Heart left ventricle (tissue), 16 donors: Measurements from ENCODE around the gene LRRC38. TPM values are rescaled to one million over a fixed set of nuclear protein-coding genes. Genes with fewer than 3 reads are reported as not detected.

Experiments
- ATAC-seq, 4 donors: fragments of 200-7000 bp; cut with Tn5 transposase; one replicate each; pipeline ENCODE4 v1.9.1; 2020 to 2022; ENCODE audit warnings: moderate library complexity in 4 of 4, mild to moderate bottlenecking in 3 of 4, moderate number of reproducible peaks in 1 of 4
- DNase-seq, 5 donors: peaks; one replicate each; pipeline ENCODE4 v3.0.0-alpha.2; 2020
- H3K27ac ChIP-seq, 12 donors: fragments of 200-600 bp; sonication (generic) in 4 of 12; one replicate each; pipeline versions ENCODE4 v1.5.0 to v1.8.0; 2016 to 2022; ENCODE audit warnings: mild to moderate bottlenecking in 2 of 12
- H3K27me3 ChIP-seq, 9 donors: fragments of 200-600 bp; sonication (generic) in 2 of 9; one replicate each; pipeline versions ENCODE4 v1.5.1 to v1.8.0; 2016 to 2022; ENCODE audit warnings: mild to moderate bottlenecking in 3 of 9
- H3K36me3 ChIP-seq, 9 donors: fragments of 200-600 bp; sonication (generic) in 2 of 9; one replicate each; pipeline versions ENCODE4 v1.5.0 to v1.8.0; 2018 to 2022; ENCODE audit warnings: mild to moderate bottlenecking in 2 of 9
- H3K4me1 ChIP-seq, 12 donors: fragments of 200-600 bp; sonication (generic) in 4 of 12; one replicate each; pipeline versions ENCODE4 v1.5.0 to v1.8.0; 2016 to 2022; ENCODE audit warnings: mild to moderate bottlenecking in 3 of 12
- H3K4me3 ChIP-seq, 12 donors: fragments of 200-600 bp; sonication (generic) in 4 of 12; one replicate each; pipeline versions ENCODE4 v1.5.0 to v1.8.0; 2017 to 2022; ENCODE audit warnings: mild to moderate bottlenecking in 9 of 12, moderate library complexity in 4 of 12
- H3K9me3 ChIP-seq, 12 donors: fragments of 200-600 bp; sonication (generic) in 4 of 12; one replicate each; pipeline versions ENCODE4 v1.5.0 to v1.8.0; 2016 to 2022; ENCODE audit warnings: mild to moderate bottlenecking in 1 of 12
- CTCF ChIP-seq, 12 donors: fragments of 200-600 bp; sonication (generic) in 4 of 12; IDR thresholded peaks; one replicate each; pipeline versions ENCODE4 v1.5.0 to v1.8.0; 2018 to 2022; ENCODE audit warnings: antibody characterized with exemption in 12 of 12, mild to moderate bottlenecking in 5 of 12
- POLR2A ChIP-seq, 2 donors: fragments of 450-650 bp; IDR thresholded peaks; one replicate each; pipeline ENCODE4 v1.6.1; 2017; ENCODE audit warnings: antibody characterized with exemption in 2 of 2, mild to moderate bottlenecking in 2 of 2, moderate library complexity in 2 of 2
- WGBS, 4 donors: extraction: QIAGEN DNeasy Blood & Tissue Kit in 2 of 4; methylation state at CpG; one replicate each; pipeline versions ENCODE4 v1.1.5 to v1.1.7; 2013 to 2018; 5-methylcytosine and 5-hydroxymethylcytosine counted together
- intact Hi-C, 10 donors: fragments of 100-400 bp; cut with DNase I; formaldehyde crosslinking; loops; one replicate each; pipeline versions ENCODE4 v1.11.1 to v1.14.2; 2022
- polyA plus RNA-seq, 2 donors: library from polyadenylated mRNA; stranded (reverse); fragments of 200-250 nt; gene quantifications; one replicate each; pipeline ENCODE4 v1.2.3, GENCODE V29; 2013
- total RNA-seq, 9 donors: library from RNA; depleted of rRNA in 2 of 9; stranded (reverse); fragments of >200 nt in 2 of 9; fragmentation: NEBNext Ultra II Directional in 3 of 9; extraction: Animal tissue kit (Norgen Biotek cat#: 25700) in 3 of 9; gene quantifications; one replicate each; pipeline versions ENCODE4 v1.1.0 to v1.2.4, GENCODE V29; 2016 to 2023
- donor health status: ischemic (EF 13 %, LVEDD 7.1; RV severe dilation, severe dysfunction).
- donor health status: healthy with polysubstance abuse.
- donor health status: DM: no; HTN: yes; CAD: no.
- donor health status: DM: no; HTN: no; CAD: no.
- donor health status: ischemic (EF 25% LVEDD 6.9; RV normal size, moderate dysfunction).
- donor health status: ischemic (EF 25% LVEDD 5.7; RV mildly dilated, moderate dysfunction).
- donor health status: healthy.
- donor health status: DM: yes; HTN: yes; CAD: no.
- donor health status: ischemic (EF 35%, LVEDD 5.7; RV mildly dilated, moderate dysfunction).
- donor health status: nonischemic (EF 11% LVEDD 7.7; RV severe dilation, severe dysfunction).
- donor health status: DM: yes; HTN: yes; CAD: no.
- donor health status: PGD.
- donor health status: ischemic (EF 29% LVEDD 5.4; RV normal size, mild dysfunction).
- donor health status: nonischemic (EF 23%, LVEDD 6.1; RV moderate dilation, normal function).

Gene LRRC38
- total and polyA plus RNA-seq, 11 donors, result 0.20 to 4.4 (median 1.7) TPM; not detected in 2

DNA sequence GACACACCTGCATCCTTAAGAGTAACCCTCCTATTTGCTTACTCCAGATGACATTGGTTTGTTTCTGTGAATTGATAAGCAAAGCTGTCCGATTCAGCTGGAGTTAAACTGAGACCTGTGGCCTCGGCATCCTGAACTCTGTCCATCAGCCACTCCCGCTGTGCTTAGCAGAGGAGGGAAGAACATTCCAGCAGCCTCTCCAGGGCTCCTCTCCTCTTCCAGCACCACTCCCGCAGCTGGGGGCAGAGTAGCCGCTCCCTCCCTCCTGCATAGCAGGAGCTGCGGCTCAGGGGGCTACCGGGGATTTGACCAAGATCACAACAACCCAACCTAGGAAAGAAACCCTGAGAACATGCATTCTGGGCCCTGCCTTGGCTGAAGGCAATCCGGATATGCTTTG lies 8.8 kb downstream of the LRRC38 start:
- no peaks in the 10 kb centered on the region for H3K4me1 ChIP-seq
- peak in 1 of 5 donors; percentile 40 for DNase-seq
- TF ChIP-seq POLR2A (IDR thresholded peaks at IDR 0.05), result no peak
- TF ChIP-seq CTCF (IDR thresholded peaks at IDR 0.05), result no peak
- intact Hi-C loops, result no loop called here
- no peaks in the 10 kb centered on the region for H3K36me3 ChIP-seq
- H3K27ac ChIP-seq, result no peak overlapping the region
- peaks cover 0 to 45% (median 0%) of the 10 kb centered on the region in 9 donors for H3K27me3 ChIP-seq
- ATAC-seq, result no peak
- WGBS, 4 donors, result 14 to 43% (median 35%) methylated on average over 6 to 8 of the region's 8 CpGs
- no peak overlapping the region for H3K4me3 ChIP-seq
- H3K9me3 ChIP-seq, result no peaks in the 10 kb centered on the region

DNA sequence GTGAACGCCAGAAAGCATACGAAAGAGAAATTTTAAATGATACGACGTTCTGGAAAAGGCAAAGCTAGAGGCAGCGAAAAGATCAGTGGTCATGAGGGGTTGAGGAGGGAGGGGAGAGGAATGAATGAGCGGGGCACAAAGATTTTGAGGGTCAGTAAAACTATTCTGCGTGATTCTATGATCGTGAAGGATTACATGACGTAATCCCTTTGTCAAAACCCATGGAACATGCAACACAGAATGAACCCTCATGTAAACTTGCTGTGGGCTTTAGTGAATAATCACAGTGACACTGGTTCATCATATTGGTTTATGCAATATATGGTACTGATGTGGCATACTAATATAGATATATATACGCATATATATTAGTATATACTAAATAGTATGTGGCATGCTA lies 13.0 kb downstream of the LRRC38 start:
- DNase-seq (no peak), ATAC-seq (no peak)
- 92 to 94% (median 94%) methylated on average over 10 of the region's 10 CpGs for WGBS, 4 donors

GRCh38 chr1:13499422-13499821 lies 14.4 kb downstream of the LRRC38 start:
- Histone ChIP-seq H3K4me3 (no peak overlapping the region), H3K36me3 (no peaks in the 10 kb centered on the region), H3K9me3 (no peaks in the 10 kb centered on the region), H3K27me3 (peaks cover 0 to 16% (median 0%) of the 10 kb centered on the region in 9 donors), H3K4me1 (no peaks in the 10 kb centered on the region), H3K27ac (no peak overlapping the region)
- 79 to 86% (median 83%) methylated on average over 5 of the region's 5 CpGs for WGBS, 4 donors
- peak in 1 of 5 donors; percentile 27 for DNase-seq
- intact Hi-C loops, result no loop called here
- no peak for ATAC-seq
- no peak for TF ChIP-seq CTCF (IDR thresholded peaks at IDR 0.05)
- no peak for TF ChIP-seq POLR2A (IDR thresholded peaks at IDR 0.05)

More for the DNA sequence above, 13.0 kb downstream of the LRRC38 start:
- TF ChIP-seq POLR2A (IDR thresholded peaks at IDR 0.05), result no peak
- TF ChIP-seq CTCF (IDR thresholded peaks at IDR 0.05), result no peak
- no peaks in the 10 kb centered on the region for H3K4me1 ChIP-seq
- H3K27me3 ChIP-seq, result peaks cover 0 to 27% (median 0%) of the 10 kb centered on the region in 9 donors
- no peaks in the 10 kb centered on the region for H3K9me3 ChIP-seq
- H3K36me3 ChIP-seq, result no peaks in the 10 kb centered on the region
- intact Hi-C loops, result no loop called here
- no peak overlapping the region for H3K27ac ChIP-seq
- no peak overlapping the region for H3K4me3 ChIP-seq

DNA sequence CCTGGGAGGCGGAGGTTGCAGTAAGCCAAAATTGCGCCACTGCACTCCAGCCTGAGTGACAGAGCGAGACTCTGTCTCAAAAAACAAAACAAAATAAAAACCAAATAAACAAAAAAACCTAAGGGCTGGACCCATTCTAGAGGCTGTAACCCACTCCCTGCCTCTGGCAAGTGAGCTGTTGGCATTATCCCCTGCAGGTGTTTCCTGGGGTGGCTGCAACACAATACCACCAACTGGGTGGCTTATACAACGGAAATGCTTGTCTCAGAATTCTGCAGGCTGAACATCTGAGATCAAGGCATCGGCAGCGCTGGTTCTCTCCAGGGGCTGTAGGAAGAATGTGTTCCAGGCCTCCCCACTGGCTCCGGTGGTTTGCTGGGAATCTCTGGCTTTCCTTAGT lies 15.2 kb downstream of the LRRC38 start:
- Histone ChIP-seq H3K27ac (no peak overlapping the region), H3K36me3 (no peaks in the 10 kb centered on the region), H3K9me3 (no peaks in the 10 kb centered on the region), H3K4me1 (no peaks in the 10 kb centered on the region), H3K27me3 (peaks cover 0 to 7% (median 0%) of the 10 kb centered on the region in 9 donors), H3K4me3 (no peak overlapping the region)
- DNase-seq (peak in 1 of 5 donors; percentile 3), ATAC-seq (no peak)
- TF ChIP-seq POLR2A (IDR thresholded peaks at IDR 0.05) (no peak), CTCF (IDR thresholded peaks at IDR 0.05) (no peak)
- intact Hi-C loops, result no loop called here
- WGBS, 4 donors, result 51 to 67% (median 59%) methylated on average over 7 of the region's 7 CpGs
